Neural cell (in vitro differentiated cells): Measurements from ENCODE around the gene ZNF782. TPM values are rescaled to one million over a fixed set of nuclear protein-coding genes. Genes with fewer than 3 reads are reported as not detected.

Experiments
- H2AFZ ChIP-seq: fragments of 200-600, 300-800 bp; sonication (generic), shearing (Covaris generic); 2 replicates; pipeline ENCODE4 v1.6.0; 2014; ENCODE audit warnings: low read depth, mild to moderate bottlenecking, antibody characterized with exemption, low read length, moderate library complexity
- H3F3A ChIP-seq: fragments of 200-600 bp; shearing (Covaris generic); 2 replicates; pipeline ENCODE4 v1.6.1; 2016; ENCODE audit warnings: mild to moderate bottlenecking, moderate library complexity, mixed read lengths, antibody characterized with exemption, low read length; ENCODE audit not compliant: insufficient read depth, poor library complexity, severe bottlenecking
- H3K27ac ChIP-seq: fragments of 200-600, 300-800 bp; sonication (generic), shearing (Covaris generic); 2 replicates; pipeline ENCODE4 v1.5.1; 2014; ENCODE audit warnings: mild to moderate bottlenecking, low read length, moderate library complexity
- H3K27me3 ChIP-seq: fragments of 300-800, 200-600 bp; sonication (generic), shearing (Covaris generic); 2 replicates; pipeline ENCODE4 v1.6.0; 2014; ENCODE audit warnings: mild to moderate bottlenecking, low read depth, low read length, moderate library complexity; ENCODE audit not compliant: insufficient read depth
- H3K36me3 ChIP-seq: fragments of 300-800, 200-600 bp; sonication (generic), shearing (Covaris generic); 2 replicates; pipeline ENCODE4 v1.5.1; 2014; ENCODE audit warnings: mild to moderate bottlenecking, antibody characterized with exemption, low read length, moderate library complexity; ENCODE audit not compliant: insufficient read depth
- H3K4me2 ChIP-seq: fragments of 300-800, 200-600 bp; sonication (generic), shearing (Covaris generic); 2 replicates; pipeline ENCODE4 v1.6.0; 2014; ENCODE audit warnings: mild to moderate bottlenecking, low read length
- H3K4me3 ChIP-seq: fragments of 300-800, 200-600 bp; sonication (generic), shearing (Covaris generic); 2 replicates; pipeline ENCODE4 v1.5.1; 2014; ENCODE audit warnings: mild to moderate bottlenecking, low read length, moderate library complexity
- H3K79me2 ChIP-seq: fragments of 200-600 bp; shearing (Covaris generic); replicated peaks from 2 replicates; pipeline ENCODE4 v1.6.0; 2014; ENCODE audit warnings: mild to moderate bottlenecking, low read length, moderate library complexity; ENCODE audit not compliant: insufficient read depth
- H3K9ac ChIP-seq: fragments of 300-800, 200-600 bp; sonication (generic), shearing (Covaris generic); 2 replicates; pipeline ENCODE4 v1.6.1; 2016; ENCODE audit warnings: mild to moderate bottlenecking, low read length, mixed read lengths
- H3K9me2 ChIP-seq: fragments of 200-600 bp; shearing (Covaris generic); 2 replicates; pipeline ENCODE4 v1.6.1; 2016; ENCODE audit warnings: mild to moderate bottlenecking, low read length, mixed read lengths; ENCODE audit not compliant: insufficient read depth
- H3K9me3 ChIP-seq: fragments of 200-600, 300-800 bp; sonication (generic), shearing (Covaris generic); 2 replicates; pipeline ENCODE4 v1.6.1; 2016; ENCODE audit warnings: mild to moderate bottlenecking, mixed run types, low read length, moderate library complexity, mixed read lengths
- H4K20me1 ChIP-seq: fragments of 200-600 bp; shearing (Covaris generic); 2 replicates; pipeline ENCODE4 v1.6.1; 2016; ENCODE audit warnings: mild to moderate bottlenecking, mixed run types; ENCODE audit not compliant: insufficient read depth
- CTCF ChIP-seq: fragments of 450-650 bp; IDR thresholded peaks from 2 replicates; pipeline ENCODE4 v1.5.1; 2014; ENCODE audit warnings: antibody characterized with exemption, mild to moderate bottlenecking, moderate library complexity; ENCODE audit not compliant: poor library complexity, severe bottlenecking
- EP300 ChIP-seq: fragments of 450-650 bp; conservative IDR thresholded peaks from 2 replicates; pipeline ENCODE4 v1.6.1; 2014; ENCODE audit warnings: antibody characterized with exemption, mild to moderate bottlenecking, moderate library complexity; ENCODE audit not compliant: poor library complexity, severe bottlenecking
- EZH2 ChIP-seq: fragments of 200-600, 300-800 bp; shearing (Covaris generic), sonication (generic); IDR thresholded peaks from 2 replicates; pipeline ENCODE4 v1.6.1; 2014; ENCODE audit warnings: antibody characterized with exemption, low read length, borderline replicate concordance, mild to moderate bottlenecking; ENCODE audit not compliant: insufficient read depth, poor library complexity, severe bottlenecking
- MXI1 ChIP-seq: fragments of 450-650 bp; conservative IDR thresholded peaks from 2 replicates; pipeline ENCODE4 v1.6.1; 2014; ENCODE audit warnings: antibody characterized with exemption, mild to moderate bottlenecking; ENCODE audit not compliant: poor library complexity, severe bottlenecking
- POLR2AphosphoS5 ChIP-seq: IDR thresholded peaks from 2 replicates; pipeline ENCODE4 v1.6.1; 2012
- RAD21 ChIP-seq: fragments of 450-650 bp; conservative IDR thresholded peaks from 2 replicates; pipeline ENCODE4 v1.6.1; 2014; ENCODE audit warnings: antibody characterized with exemption, mild to moderate bottlenecking, moderate library complexity
- REST ChIP-seq: IDR thresholded peaks from 2 replicates; pipeline ENCODE4 v1.6.1; 2012; ENCODE audit warnings: borderline replicate concordance
- SMC3 ChIP-seq: fragments of 450-650 bp; conservative IDR thresholded peaks from 2 replicates; pipeline ENCODE4 v1.6.1; 2014; ENCODE audit warnings: antibody characterized with exemption, mild to moderate bottlenecking, moderate library complexity; ENCODE audit not compliant: poor library complexity
- TAF1 ChIP-seq: IDR thresholded peaks from 2 replicates; pipeline ENCODE4 v1.6.1; 2012; ENCODE audit warnings: low read depth
- polyA plus RNA-seq: library from polyadenylated mRNA; depleted of rRNA; stranded (reverse); fragments of >200 nt; gene quantifications from 2 replicates; pipeline ENCODE4 v1.2.3, GENCODE V29; 2014

ZNF782 gene
- polyA plus RNA-seq, 1 donor from 2014 or later, result 6.0 TPM

DNA sequence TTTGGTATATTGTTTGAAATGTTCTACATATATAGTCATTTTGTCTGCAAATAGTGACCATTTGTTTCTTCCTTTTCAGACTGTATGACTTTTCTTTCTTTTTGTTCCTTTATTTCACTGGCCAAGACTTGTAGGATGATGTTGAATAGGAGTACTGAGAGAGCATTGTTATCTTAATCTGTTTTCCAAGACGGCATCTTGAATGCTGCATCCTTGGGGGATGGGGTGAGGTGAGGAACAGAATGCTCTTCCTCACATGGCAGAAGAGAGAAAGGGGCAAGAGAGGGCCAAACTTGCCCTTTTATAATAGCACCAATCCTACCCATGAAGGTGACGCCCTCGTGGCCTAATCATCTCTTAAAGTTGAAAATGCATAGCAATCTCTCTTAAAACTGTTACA is 72.8 kb downstream of the ZNF782 start:
- H3K4me3 ChIP-seq, result no peak overlapping the region
- no peak overlapping the region for H3K9ac ChIP-seq
- H3K27ac ChIP-seq, result no peak overlapping the region

DNA sequence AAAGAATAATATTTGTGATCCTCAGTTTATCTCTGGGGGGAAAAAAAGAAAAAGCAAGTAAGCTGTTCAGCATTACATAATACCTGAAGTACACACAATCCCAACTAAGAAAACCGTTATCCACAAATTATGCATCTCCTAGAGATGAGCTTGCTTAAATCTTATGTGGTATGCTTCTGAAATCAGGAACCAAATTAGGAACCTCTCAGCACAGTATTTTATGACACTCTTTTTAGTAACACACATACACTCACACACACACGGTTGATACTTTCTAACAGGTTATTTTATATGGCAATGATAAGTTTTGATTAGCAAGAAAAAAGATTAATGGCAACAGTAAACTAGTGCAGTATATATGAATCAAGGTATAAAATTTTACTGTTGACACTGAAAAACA is 75.2 kb downstream of the ZNF782 start:
- no peaks in the 10 kb centered on the region for H4K20me1 ChIP-seq
- peaks cover 2% of the 10 kb centered on the region for H3K9me3 ChIP-seq
- H3K79me2 ChIP-seq, result peaks cover 19% of the 10 kb centered on the region
- no peaks in the 10 kb centered on the region for H3K36me3 ChIP-seq
- H3K27ac ChIP-seq, result no peak overlapping the region
- H3K9me2 ChIP-seq, result no peaks in the 10 kb centered on the region
- peak overlapping the region; percentile 91 for H3K4me3 ChIP-seq
- H3K4me2 ChIP-seq, result peak overlapping the region; percentile 52
- H3F3A ChIP-seq, result no peaks in the 10 kb centered on the region
- no peaks in the 10 kb centered on the region for H3K27me3 ChIP-seq
- H3K9ac ChIP-seq, result no peak overlapping the region
- no peak overlapping the region for H2AFZ ChIP-seq
- TF ChIP-seq REST (no peak), RAD21 (no peak), SMC3 (no peak), TAF1 (no peak), EP300 (no peak), CTCF (no peak)

More for the DNA sequence above, 72.8 kb downstream of the ZNF782 start:
- Histone ChIP-seq H3K36me3 (no peaks in the 10 kb centered on the region), H3K4me2 (no peak overlapping the region), H3K27me3 (no peaks in the 10 kb centered on the region), H3K79me2 (peaks cover 19% of the 10 kb centered on the region), H3K9me3 (peaks cover 6% of the 10 kb centered on the region), H4K20me1 (no peaks in the 10 kb centered on the region), H3F3A (no peaks in the 10 kb centered on the region), H3K9me2 (no peaks in the 10 kb centered on the region), H2AFZ (no peak overlapping the region)
- TF ChIP-seq CTCF (no peak), SMC3 (no peak), TAF1 (no peak), POLR2AphosphoS5 (no peak), EZH2 (no peak), RAD21 (no peak), MXI1 (no peak), REST (no peak), EP300 (no peak)
